Panc1 (cell line): ENCODE measurements around the gene C11orf24. TPM values are rescaled to one million over a fixed set of nuclear protein-coding genes. Genes with fewer than 3 reads are reported as not detected.

Experiments
- ATAC-seq: fragments of 200-7000 bp; cut with Tn5 transposase; 2 replicates; pipeline ENCODE4 v1.9.1; 2020; ENCODE audit warnings: mild to moderate bottlenecking, moderate library complexity
- BruUV-seq: library from RNA; stranded (reverse); fragments of 400-500 nt; replicated peaks from 2 replicates; lab custom pipeline; 2021; lab: Mats Ljungman, UMichigan
- CTCF ChIA-PET: fragments of 300-600 bp; sonication (Branson Sonifier 250); formaldehyde crosslinking; loops from one replicate; lab custom pipeline; 2022; ENCODE audit warnings: antibody characterized with exemption; lab: Charles Lee
- POLR2A ChIA-PET: fragments of 300-600 bp; sonication (Branson Sonifier 250); formaldehyde crosslinking; loops from one replicate; lab custom pipeline; 2022; ENCODE audit warnings: antibody characterized with exemption; lab: Charles Lee
- DNase-seq: peaks from one replicate; pipeline ENCODE4 v3.0.0-alpha.2; 2010; ENCODE audit warnings: low read depth, low spot score
- H3K27ac ChIP-seq: 2 replicates; pipeline ENCODE4 v1.5.1; 2011; ENCODE audit warnings: mild to moderate bottlenecking, low read length, inconsistent platforms
- H3K27me3 ChIP-seq: fragments of 200-500 bp; sonication (Bioruptor generic); 2 replicates; pipeline ENCODE4 v1.6.0; 2014; ENCODE audit warnings: low read length, inconsistent platforms; ENCODE audit not compliant: control insufficient read depth, insufficient read depth
- H3K36me3 ChIP-seq: fragments of 200-500 bp; sonication (Bioruptor generic); 2 replicates; pipeline ENCODE4 v1.5.1; 2014; ENCODE audit warnings: inconsistent platforms, mild to moderate bottlenecking, low read length, moderate library complexity; ENCODE audit not compliant: control insufficient read depth, insufficient read depth
- H3K4me1 ChIP-seq: 2 replicates; pipeline ENCODE4 v1.5.1; 2011; ENCODE audit warnings: inconsistent platforms, mild to moderate bottlenecking, low read length, moderate library complexity; ENCODE audit not compliant: control insufficient read depth, insufficient read depth
- H3K4me3 ChIP-seq, 2 experiments: 2 replicates each; pipeline ENCODE4 v1.5.1; 2011 to 2012; ENCODE audit warnings: low read depth in 2 of 2, low read length in 2 of 2, mild to moderate bottlenecking in 2 of 2, inconsistent platforms in 1 of 2, moderate library complexity in 1 of 2
- H3K9me3 ChIP-seq: fragments of 200-500 bp; sonication (Bioruptor generic); 2 replicates; pipeline ENCODE4 v1.5.1; 2014; ENCODE audit warnings: low read depth, mild to moderate bottlenecking, inconsistent platforms, low read length, moderate library complexity; ENCODE audit not compliant: control insufficient read depth, insufficient read depth
- POLR2AphosphoS5 ChIP-seq: IDR thresholded peaks from 2 replicates; pipeline ENCODE4 v1.6.1; 2012; ENCODE audit warnings: mild to moderate bottlenecking, low read depth, low read length, moderate library complexity
- SIN3A ChIP-seq: IDR thresholded peaks from 2 replicates; pipeline ENCODE4 v1.6.1; 2012; ENCODE audit warnings: low read depth, mild to moderate bottlenecking, low read length, moderate library complexity, borderline replicate concordance; ENCODE audit not compliant: insufficient read depth
- TCF7L2 ChIP-seq: IDR thresholded peaks from 2 replicates; pipeline ENCODE4 v1.6.1; 2011; ENCODE audit warnings: mild to moderate bottlenecking, low read depth, low read length, inconsistent platforms
- in situ Hi-C: cut with HindIII; loops from 2 replicates; pipeline ENCODE4 v1.10.0; 2016; ENCODE audit warnings: low sequenced_read_pairs, low pct_unique_long_range_greater_than_20kb
- intact Hi-C: fragments of 100-400 bp; cut with micrococcal nuclease; formaldehyde crosslinking; loops from one replicate; pipeline ENCODE4 v1.10.0; 2022; ENCODE audit not compliant: unreplicated experiment
- total RNA-seq: library from RNA; stranded (reverse); gene quantifications from one replicate; pipeline ENCODE4 v1.2.1, GENCODE V29; 2021; ENCODE audit not compliant: unreplicated experiment
- TF ChIP-seq, protein P1 (sequence below), 2 experiments: IDR thresholded peaks; 2 replicates each; pipeline ENCODE4 v1.6.1; 2011 to 2012; ENCODE audit warnings: low read depth in 2 of 2, control low read depth in 1 of 2, low read length in 1 of 2, mild to moderate bottlenecking in 1 of 2, moderate library complexity in 1 of 2; ENCODE audit not compliant: insufficient read depth in 1 of 2
- TF ChIP-seq, protein P2 (sequence below): fragments of 450-650 bp; IDR thresholded peaks from 2 replicates; pipeline ENCODE4 v1.5.1; 2017; ENCODE audit warnings: mild to moderate bottlenecking

C11orf24 gene
- total RNA-seq, 1 experiment from 2014 or later: 53.1 TPM

DNA sequence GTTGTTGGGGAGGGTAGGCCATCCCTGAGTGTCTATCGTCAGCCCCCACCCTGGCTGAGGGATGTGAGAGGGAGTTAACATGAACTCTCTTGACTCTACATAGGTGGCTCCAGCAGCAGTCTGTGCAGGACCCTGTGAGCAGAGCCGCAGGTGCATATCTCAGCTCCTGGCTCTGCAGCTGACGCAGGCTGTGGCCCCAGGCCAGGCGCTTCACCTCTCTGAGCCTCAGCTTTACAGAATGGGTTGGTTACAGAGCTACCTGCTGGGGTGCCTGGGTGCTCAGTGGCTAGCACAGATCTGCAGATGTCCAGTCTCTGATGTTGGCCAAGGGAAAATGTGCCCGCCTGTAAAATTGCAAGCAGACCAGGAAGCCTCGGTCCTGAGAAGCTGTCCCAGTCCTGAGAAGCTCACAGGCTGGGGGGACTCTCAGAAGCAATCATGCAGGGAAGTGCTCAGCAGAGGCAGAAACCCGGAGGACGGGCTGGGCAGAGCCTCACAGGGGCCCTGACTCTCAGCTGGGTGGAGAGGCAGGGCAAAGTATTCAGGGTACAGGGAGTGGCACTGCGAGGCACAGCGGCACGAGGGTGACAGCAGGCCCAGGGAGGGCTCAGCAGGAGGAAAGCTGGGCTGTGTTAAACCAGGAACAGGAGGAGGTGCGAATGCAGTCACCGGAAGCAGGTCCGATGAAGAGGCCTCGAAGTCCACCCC is 24.7 kb upstream of the C11orf24 start:
- no TSS peak for BruUV-seq
- CTCF ChIA-PET: interaction anchor here (1.0 to 5.5 kb wide), 3 partner anchors 18 to 87 kb away, joined by 3 to 40 read pairs (median 13); no protein-coding TSS in a partner anchor
- Histone ChIP-seq H3K27ac (no peak overlapping the region), H3K4me1 (peaks cover 19% of the 10 kb centered on the region), H3K36me3 (no peaks in the 10 kb centered on the region), H3K4me3 (no peak overlapping the region), H3K27me3 (no peaks in the 10 kb centered on the region), H3K9me3 (no peaks in the 10 kb centered on the region)
- ATAC-seq: no peak
- POLR2A ChIA-PET: interaction anchor here (0.9 to 2.0 kb wide), 2 partner anchors 18 to 24 kb away, joined by 4 to 7 read pairs; partner anchors contain the start of gene C11orf24
- DNase-seq: no peak
- TF ChIP-seq POLR2AphosphoS5: no peak
- TF ChIP-seq TCF7L2: no peak
- TF ChIP-seq, protein P1, sequence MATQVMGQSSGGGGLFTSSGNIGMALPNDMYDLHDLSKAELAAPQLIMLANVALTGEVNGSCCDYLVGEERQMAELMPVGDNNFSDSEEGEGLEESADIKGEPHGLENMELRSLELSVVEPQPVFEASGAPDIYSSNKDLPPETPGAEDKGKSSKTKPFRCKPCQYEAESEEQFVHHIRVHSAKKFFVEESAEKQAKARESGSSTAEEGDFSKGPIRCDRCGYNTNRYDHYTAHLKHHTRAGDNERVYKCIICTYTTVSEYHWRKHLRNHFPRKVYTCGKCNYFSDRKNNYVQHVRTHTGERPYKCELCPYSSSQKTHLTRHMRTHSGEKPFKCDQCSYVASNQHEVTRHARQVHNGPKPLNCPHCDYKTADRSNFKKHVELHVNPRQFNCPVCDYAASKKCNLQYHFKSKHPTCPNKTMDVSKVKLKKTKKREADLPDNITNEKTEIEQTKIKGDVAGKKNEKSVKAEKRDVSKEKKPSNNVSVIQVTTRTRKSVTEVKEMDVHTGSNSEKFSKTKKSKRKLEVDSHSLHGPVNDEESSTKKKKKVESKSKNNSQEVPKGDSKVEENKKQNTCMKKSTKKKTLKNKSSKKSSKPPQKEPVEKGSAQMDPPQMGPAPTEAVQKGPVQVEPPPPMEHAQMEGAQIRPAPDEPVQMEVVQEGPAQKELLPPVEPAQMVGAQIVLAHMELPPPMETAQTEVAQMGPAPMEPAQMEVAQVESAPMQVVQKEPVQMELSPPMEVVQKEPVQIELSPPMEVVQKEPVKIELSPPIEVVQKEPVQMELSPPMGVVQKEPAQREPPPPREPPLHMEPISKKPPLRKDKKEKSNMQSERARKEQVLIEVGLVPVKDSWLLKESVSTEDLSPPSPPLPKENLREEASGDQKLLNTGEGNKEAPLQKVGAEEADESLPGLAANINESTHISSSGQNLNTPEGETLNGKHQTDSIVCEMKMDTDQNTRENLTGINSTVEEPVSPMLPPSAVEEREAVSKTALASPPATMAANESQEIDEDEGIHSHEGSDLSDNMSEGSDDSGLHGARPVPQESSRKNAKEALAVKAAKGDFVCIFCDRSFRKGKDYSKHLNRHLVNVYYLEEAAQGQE (IDR thresholded peaks at IDR 0.05; ENCODE audit: insufficient read depth in 1 of 2, low read depth in 2 of 2, low read length in 1 of 2): no peak
- TF ChIP-seq, protein P2, sequence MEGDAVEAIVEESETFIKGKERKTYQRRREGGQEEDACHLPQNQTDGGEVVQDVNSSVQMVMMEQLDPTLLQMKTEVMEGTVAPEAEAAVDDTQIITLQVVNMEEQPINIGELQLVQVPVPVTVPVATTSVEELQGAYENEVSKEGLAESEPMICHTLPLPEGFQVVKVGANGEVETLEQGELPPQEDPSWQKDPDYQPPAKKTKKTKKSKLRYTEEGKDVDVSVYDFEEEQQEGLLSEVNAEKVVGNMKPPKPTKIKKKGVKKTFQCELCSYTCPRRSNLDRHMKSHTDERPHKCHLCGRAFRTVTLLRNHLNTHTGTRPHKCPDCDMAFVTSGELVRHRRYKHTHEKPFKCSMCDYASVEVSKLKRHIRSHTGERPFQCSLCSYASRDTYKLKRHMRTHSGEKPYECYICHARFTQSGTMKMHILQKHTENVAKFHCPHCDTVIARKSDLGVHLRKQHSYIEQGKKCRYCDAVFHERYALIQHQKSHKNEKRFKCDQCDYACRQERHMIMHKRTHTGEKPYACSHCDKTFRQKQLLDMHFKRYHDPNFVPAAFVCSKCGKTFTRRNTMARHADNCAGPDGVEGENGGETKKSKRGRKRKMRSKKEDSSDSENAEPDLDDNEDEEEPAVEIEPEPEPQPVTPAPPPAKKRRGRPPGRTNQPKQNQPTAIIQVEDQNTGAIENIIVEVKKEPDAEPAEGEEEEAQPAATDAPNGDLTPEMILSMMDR: no peak
- no peak for TF ChIP-seq SIN3A
- intact Hi-C loops: loop anchor here (10.0 kb wide), 1 partner anchor 82 kb away; the partner anchor contains the start of gene KMT5B
- in situ Hi-C loops: no loop called here

- no peak for DNase-seq
- ChIA-PET CTCF (interaction anchor here (0.6 to 5.5 kb wide), 4 partner anchors 19 to 87 kb away, joined by 3 to 40 read pairs (median 10); no protein-coding TSS in a partner anchor), POLR2A (interaction anchor here (0.6 to 2.0 kb wide), 3 partner anchors 18 to 193 kb away, joined by 3 to 7 read pairs (median 4); partner anchors contain the start of gene C11orf24)
- BruUV-seq: no TSS peak
- in situ Hi-C loops: no loop called here
- Histone ChIP-seq H3K36me3 (no peaks in the 10 kb centered on the region), H3K27ac (no peak overlapping the region), H3K27me3 (no peaks in the 10 kb centered on the region), H3K9me3 (no peaks in the 10 kb centered on the region), H3K4me3 (no peak overlapping the region), H3K4me1 (peaks cover 19% of the 10 kb centered on the region)
- TF ChIP-seq TCF7L2: no peak
- TF ChIP-seq, protein P1 (IDR thresholded peaks at IDR 0.05; ENCODE audit: insufficient read depth in 1 of 2, low read depth in 2 of 2, low read length in 1 of 2): no peak
- TF ChIP-seq SIN3A: no peak
- TF ChIP-seq, protein P2: no peak
- no peak for TF ChIP-seq POLR2AphosphoS5
- intact Hi-C loops: loop anchor here (10.0 kb wide), 1 partner anchor 81 kb away; the partner anchor contains the start of gene KMT5B
- ATAC-seq: no peak
Observed at GRCh38 chr11:68295940-68296339, 24.2 kb upstream of the C11orf24 start.
